GM18507 (cell line): Measurements from ENCODE around the gene C22orf39.

ENCODE experiments used
- DNase-seq: peaks from one replicate; pipeline ENCODE4 v3.0.0; 2011; ENCODE audit warnings: low read depth; ENCODE audit not compliant: insufficient read length; ENCODE audit errors: extremely low spot score
- FAIRE-seq: peaks from 2 replicates; lab custom pipeline; 2011; peaks lifted over from hg19 to GRCh38; lab: Jason Lieb, UNC

Gene C22orf39

DNA sequence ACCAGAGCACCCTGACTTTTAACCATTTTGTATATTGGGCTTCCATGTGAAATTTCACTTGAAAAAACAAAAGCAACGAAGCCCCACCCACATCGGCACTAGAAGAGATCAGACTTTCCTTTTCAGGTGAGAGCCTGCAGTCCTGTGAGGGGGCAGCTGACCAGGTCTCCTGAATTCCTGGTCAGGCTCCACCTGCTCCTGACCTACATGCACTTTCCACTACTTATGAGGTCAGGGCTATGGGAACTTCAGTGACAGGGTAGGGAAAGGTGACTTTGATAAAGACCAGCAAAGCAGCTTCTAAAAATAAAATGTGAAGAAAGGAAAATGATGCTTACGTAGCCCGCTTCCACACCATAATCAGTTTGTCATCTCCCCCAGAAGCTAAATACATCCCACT is 40.7 kb downstream of the C22orf39 start:
- FAIRE-seq (no peak), DNase-seq (no peak)

DNA sequence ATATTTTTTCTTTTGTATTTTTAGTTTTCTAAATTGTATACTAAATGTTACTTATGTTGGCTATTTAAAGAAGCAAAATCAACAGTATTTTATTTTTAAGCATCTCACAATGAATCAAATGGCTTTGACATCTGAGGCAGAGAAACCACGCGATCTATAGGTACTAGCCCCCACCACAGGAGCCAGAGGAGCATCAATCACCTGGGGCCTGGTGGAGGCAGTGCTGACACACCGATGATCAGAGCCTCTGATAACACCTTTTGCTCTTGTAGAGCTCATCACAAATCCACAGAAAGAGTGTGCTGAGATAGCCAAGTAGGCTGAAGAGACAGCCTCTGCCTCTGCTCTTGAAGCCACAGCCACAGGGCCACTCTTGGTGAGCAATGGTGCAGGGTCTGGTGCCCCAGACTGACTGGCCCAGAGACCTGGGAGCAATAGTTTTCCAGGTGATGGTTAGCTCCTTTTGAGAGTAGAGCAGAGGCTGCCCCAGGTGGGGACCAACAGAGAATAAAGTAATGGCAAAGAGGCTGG is 41.2 kb downstream of the C22orf39 start:
- FAIRE-seq: no peak

DNA sequence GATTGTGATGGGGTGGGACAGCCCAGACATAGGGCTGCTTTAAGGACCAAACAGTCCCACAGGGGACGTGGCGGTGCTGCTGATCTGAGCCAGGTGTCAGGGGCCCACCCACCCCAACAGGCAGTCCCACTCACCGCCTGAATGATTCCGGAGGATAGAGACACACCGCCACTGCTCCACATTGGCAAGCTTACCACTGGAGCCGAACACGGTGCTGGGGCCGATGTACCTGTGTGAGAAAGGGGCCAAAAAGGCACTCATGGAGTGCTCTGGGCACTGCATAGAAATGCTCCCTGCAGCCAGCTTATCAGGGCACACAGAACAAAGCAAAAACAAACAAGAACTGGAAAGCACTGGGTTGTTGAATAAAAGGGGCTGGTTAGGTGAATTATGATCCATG is 41.9 kb downstream of the C22orf39 start:
- DNase-seq (no peak), FAIRE-seq (no peak)

More for the DNA sequence above, 41.2 kb downstream of the C22orf39 start:
- DNase-seq: no peak

DNA sequence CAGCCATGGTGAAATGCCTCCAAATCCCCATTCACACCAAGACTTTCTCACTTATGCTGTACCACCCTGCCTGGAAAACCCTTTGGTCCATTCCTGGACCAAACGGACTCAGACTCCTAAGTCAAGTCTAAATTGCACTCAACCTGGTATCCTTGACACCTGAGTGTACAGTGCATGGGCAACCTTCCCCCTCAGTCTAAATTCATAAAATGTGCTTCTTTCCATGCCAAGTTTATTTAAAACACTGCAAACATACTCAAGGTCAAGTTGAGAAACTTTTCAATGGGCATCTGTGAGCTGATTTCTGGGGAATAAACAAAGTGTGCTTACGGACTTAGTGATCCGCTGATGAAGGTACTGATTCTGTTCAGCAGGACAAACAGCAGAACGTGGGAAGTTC is 42.4 kb downstream of the C22orf39 start:
- no peak for DNase-seq
- FAIRE-seq: no peak

DNA sequence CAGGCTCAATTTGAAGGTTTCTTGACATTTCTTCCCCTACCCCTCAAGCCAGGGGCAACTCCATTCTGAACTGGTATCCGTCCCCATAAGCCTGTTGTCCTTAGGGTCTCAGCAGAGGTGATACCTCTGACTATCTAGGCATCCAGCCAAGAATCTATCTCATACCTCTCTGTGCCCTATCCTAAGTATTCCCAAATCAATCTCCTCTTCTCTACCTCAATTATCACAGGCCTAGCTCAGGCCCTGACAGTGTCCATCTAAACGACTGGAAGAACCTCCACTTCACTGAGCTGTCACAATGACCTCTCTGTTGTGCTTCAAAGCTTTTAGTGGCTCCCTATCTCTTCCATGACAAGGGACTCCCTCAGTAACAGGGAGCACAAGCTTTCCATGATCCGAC is 42.8 kb downstream of the C22orf39 start:
- FAIRE-seq: no peak
- no peak for DNase-seq

DNA sequence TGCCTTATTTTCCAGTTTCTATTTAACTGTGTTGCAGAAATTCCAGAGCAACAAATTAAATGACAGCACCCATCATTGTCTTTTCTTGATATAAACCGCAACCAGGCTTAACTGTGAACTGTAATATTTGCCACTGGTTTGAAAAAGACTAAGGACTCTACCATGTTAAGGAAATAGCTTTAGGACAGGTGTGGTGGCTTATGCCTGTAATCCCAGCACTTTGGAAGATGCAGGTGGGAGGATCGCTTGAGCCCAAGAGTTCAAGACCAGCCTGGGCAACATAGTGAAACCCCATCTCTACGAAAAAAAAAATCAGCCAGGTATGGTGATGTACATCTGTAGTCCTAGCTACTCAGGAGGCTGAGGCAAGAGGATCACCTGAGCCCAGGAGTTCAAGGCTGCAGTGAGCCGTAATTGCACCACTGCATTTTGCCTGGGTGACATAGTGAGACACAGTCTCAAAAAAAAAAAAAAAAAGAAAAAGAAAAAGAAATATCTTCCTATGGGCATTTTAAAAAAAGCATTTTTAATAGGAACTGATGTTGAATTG is 44.8 kb downstream of the C22orf39 start:
- DNase-seq (no peak), FAIRE-seq (no peak)

DNA sequence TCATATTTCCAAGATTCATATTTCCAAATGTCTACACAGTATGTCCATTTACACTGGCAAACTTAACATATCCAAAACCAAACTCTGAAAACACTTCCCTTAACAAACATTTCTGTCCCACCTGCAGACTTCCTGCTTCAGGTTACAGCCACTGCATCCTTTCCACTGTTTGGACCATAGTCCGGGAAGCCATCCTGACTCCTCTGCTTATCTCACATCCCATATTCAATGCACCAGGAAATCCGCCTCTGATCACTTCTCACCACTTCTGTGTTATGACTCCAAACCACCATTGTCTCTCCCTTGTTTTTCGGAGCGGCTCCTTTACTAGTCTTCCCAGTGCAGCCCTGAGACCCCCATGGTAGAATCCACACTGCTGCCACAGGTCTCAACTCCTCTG is 46.0 kb downstream of the C22orf39 start:
- DNase-seq (no peak), FAIRE-seq (no peak)

DNA sequence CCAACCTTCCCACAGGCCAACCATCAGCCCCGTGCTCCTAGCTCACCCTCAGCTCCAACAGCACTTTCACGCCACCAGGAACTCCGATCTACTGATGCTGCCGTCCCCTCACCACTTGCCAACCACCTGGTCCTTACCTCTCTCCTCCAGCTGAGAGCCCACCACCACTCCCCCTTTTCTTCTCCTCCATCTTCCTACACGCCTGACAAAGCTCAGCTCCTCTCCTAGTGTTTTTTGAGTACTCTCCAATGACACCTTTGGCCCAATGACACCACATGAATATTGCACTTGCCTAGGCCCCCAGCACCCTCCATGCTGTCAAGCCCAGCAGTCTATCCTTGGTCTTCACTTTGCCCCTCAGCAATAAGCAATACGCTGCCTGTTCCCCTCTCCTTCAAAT is 46.6 kb downstream of the C22orf39 start:
- FAIRE-seq: no peak
- no peak for DNase-seq

DNA sequence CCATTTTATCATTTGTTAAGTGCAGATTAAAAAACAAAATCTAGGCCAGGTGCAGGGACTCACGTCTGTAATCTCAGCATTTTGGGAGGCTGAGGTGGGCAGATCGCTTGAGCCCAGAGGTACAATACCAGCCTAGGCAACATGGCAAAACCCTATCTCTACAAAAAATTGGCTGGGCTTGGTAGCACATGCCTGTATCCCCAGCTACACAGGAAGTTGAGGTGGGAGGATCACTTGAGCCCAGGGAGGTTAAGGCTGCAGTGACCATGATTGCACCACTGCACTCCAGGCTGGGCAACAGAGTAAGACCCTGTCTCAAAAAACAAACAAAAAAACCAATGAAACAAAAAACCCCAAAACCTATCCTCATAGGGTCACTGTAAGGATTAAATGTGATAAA is 48.9 kb downstream of the C22orf39 start:
- FAIRE-seq: no peak

DNA sequence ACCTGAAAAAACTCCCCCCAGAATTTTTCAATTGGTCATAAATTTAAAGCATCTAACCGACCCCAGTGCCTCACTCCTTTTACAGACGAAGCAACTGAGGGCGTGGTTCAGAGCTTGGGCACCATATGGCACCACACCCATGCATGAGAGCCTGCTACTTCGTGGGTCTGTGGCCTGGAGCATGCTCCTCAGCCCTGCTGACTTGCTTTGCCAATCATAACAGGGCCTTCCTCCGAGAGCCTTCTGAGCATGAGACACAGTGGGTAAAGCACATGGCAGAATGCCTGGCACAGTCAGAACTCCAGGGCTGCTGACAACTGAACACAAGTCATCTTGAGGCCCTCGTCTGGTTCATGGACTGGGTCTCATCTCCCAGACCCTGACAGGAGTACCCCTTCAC is 49.3 kb downstream of the C22orf39 start:
- FAIRE-seq: no peak
- no peak for DNase-seq

More for the DNA sequence above, 48.9 kb downstream of the C22orf39 start:
- no peak for DNase-seq

DNA sequence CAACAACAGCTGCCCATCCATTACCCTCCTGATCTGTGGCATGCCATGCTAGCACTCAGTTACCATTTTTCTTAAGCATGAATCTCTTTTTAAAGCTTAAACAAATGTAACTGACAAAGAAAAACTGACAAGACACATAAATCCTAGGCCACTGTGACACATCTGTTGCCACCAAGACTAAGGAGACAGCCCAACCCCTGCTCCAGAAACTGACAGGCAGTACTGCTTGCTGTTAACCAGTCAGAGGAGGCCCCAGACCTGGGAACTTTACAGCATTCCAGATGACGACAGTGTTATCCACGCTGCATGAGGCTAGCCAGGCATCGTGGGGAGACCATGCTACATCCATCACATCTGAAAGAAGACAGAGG is 49.8 kb downstream of the C22orf39 start:
- FAIRE-seq: no peak
- no peak for DNase-seq

DNA sequence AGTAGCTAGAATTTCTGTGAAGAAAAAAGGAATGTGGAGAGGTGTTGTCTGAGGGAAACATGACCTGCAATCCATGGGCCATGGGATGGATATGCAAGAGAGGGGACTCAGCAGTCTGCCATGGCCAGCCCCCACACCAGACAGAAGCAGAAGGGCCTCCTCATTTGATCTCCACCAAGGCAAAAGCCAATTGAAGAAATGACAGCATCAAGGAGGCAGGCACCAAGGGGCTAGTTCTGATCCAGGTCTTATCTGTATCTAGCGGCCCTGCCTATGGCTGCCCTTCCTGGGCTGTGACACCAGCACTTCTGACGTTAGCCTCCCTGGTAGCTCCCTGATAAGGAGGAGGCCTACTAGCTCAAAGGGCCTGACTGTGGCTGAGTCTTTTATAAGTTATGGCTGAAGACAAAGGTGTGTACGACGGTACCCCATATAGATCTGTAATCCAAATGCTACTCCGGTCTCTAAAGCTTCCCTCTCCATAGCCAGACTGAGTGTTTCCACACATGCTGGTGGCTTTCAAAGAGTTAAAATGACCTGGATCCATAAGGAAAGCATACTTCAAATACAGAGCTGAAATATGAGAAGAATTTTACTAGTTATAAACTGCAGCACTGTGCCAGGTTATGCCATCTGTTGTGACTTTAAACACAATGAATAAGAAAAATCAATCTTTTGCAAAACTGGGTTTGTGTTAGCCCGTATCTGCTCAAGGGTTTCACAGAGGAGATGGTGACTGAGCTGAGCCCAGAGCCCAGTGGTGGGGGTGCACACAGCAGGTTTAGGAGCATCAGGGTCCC is 50.4 kb downstream of the C22orf39 start:
- DNase-seq: no peak

DNA sequence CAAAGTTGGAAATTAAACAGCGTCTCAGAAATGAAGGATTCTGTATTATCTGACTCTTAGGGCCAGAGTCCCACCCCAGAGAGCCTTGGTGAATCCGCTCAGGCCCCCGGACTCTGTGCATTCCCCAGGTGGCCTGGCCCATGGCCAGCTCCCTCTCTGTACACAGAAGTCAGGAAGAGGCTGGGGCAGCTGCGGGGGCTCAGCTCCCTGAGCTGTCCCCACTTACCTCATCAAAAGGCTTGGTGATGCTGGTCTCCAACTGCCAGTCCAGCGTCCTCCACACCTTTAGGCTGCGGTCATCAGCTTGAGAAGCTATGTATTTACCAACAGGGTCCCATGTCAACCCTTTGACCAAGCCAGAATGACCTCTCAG is 51.0 kb downstream of the C22orf39 start:
- DNase-seq: no peak
- FAIRE-seq: no peak

More for the DNA sequence above, 50.4 kb downstream of the C22orf39 start:
- FAIRE-seq: no peak

DNA sequence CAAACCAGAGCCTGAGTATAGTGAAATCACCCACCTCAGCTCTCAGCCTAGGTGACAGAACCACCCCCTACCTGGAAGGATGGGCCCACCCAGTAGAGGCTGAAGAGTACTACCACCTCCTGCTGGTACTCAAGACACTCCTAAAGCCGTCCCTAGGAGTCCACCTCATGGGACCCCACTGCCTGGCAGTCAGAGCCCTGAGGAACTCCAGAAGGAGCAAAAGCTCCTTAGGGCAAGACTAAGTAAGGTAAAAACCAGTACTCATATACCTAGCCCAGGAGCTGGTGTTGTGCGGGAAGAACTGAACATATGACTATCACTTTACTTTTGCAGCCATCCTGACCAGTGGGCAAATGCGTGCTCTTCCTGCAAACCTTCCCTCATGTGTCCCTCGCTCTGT is 52.2 kb downstream of the C22orf39 start:
- no peak for FAIRE-seq

DNA sequence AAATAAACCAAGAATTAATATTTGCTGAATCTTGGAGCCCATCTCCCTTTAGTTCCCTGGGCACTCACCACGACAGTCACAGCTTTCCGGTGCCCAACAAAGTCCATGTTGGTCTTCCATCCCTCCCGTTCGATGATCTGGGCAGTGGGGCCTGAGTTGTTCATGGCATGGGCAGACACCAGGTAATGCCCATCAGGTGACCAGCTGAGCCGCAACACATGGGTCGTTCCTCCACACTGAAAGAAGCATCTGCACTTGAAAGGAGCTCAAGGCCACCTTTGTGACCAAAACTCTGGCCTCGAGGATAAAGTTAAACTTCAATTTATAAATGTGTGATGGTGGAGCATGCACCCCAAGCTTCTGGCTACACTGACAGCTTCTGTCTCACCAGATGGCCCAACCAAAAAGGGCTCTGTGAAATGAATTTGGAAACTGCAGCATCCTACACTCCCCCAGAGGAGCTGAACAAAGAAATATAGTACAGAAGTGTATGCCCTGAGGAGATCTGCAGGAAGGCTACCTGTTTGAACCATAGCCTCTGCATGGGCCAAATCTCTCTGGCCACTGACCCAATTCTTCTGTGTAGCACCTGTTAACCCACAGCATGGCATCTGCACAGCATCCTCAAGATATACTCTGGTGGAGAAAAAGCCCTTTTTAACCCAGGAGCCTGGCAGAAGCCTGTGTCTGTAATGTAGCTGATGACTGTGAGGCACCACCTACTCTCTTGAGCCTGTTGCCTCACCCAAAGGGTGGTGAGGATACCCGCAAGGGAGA is 53.0 kb downstream of the C22orf39 start:
- FAIRE-seq: no peak

More for the DNA sequence above, 52.2 kb downstream of the C22orf39 start:
- no peak for DNase-seq

DNA sequence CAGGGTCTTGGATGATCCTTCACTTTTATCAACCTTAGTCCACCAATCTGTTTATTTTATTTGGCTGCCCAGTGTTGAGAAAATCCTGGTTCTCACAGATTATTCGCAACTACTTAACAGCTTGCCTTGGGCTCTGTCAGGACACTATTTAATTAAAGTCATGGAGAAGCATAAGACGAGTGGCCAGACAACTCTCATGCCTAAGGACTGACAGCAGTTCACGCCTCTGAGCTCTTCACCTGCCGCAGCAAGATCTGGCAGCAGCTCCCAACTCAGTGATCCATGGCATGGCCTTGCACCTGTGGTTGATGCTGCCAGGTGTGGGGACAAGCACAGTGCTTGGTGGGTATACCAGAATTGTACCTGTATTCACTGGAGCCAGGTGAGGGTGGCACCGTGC is 53.8 kb downstream of the C22orf39 start:
- DNase-seq: no peak
- no peak for FAIRE-seq

More for the DNA sequence above, 53.0 kb downstream of the C22orf39 start:
- no peak for DNase-seq
